Omental fat pad (tissue), 4 donors: ENCODE measurements around the gene NPHP1. TPM values are rescaled to one million over a fixed set of nuclear protein-coding genes. Genes with fewer than 3 reads are reported as not detected.
"Not testable (repeated sequence)": the region's sequence is repeated elsewhere in the genome, so short reads cannot be mapped to it uniquely, and the experiment has no call there.

ENCODE experiments used
- ATAC-seq: fragments of 150-250 bp; one replicate; pipeline ENCODE4 v1.9.1; 2016; ENCODE audit warnings: mild to moderate bottlenecking, moderate library complexity; ENCODE audit not compliant: low FRiP score
- DNase-seq: peaks from one replicate; pipeline ENCODE4 v3.0.0-alpha.2; 2019; ENCODE audit warnings: low spot score
- CTCF ChIP-seq, 3 donors: fragments of 450-650 bp; IDR thresholded peaks; one replicate each; pipeline ENCODE4 v1.5.1; 2016 to 2017; ENCODE audit warnings: antibody characterized with exemption in 3 of 3, mild to moderate bottlenecking in 3 of 3, moderate library complexity in 2 of 3
- total RNA-seq, 4 donors: library from RNA; depleted of rRNA; stranded (reverse); fragments of >200 nt; gene quantifications; one replicate each; pipeline ENCODE4 v1.1.0, GENCODE V29; 2016

Gene NPHP1
- total RNA-seq, 4 donors from 2014 or later, result 2.4 to 7.4 (median 3.7) TPM

- ATAC-seq (peak; percentile 31), DNase-seq (no peak)
- no peak for TF ChIP-seq CTCF (IDR thresholded peaks at IDR 0.05)
These were observed 89.4 kb downstream of the NPHP1 start, which contains the start of gene MALL for GRCh38 chr2:110115291-110116032. Gene MALL, minus strand, starts transcription at chr2:110115822. Its CDS starts 30 bp downstream, at chr2:110115792.

GRCh38 chr2:110114831-110115255, 90.0 kb downstream of the NPHP1 start:
- ATAC-seq, result no peak
- no peak for TF ChIP-seq CTCF (IDR thresholded peaks at IDR 0.05)
- DNase-seq, result no peak

GRCh38 chr2:110113961-110114591, 90.7 kb downstream of the NPHP1 start:
- TF ChIP-seq CTCF (IDR thresholded peaks at IDR 0.05), result no peak
- no peak for ATAC-seq
- DNase-seq, result no peak

GRCh38 chr2:110108291-110108690, 96.5 kb downstream of the NPHP1 start:
- not testable (repeated sequence) for DNase-seq, ATAC-seq

- DNase-seq, result no peak
- no peak for ATAC-seq
These were observed 97.4 kb downstream of the NPHP1 start for GRCh38 chr2:110107092-110108079.

GRCh38 chr2:110106642-110107041, 98.2 kb downstream of the NPHP1 start:
- no peak for DNase-seq
- no peak for ATAC-seq
- TF ChIP-seq CTCF (IDR thresholded peaks at IDR 0.05), result no peak

More at GRCh38 chr2:110107092-110108079, 97.4 kb downstream of the NPHP1 start:
- TF ChIP-seq CTCF (IDR thresholded peaks at IDR 0.05), result no peak
